ENCODE measurements around the gene SEBOX.

Gene SEBOX

DNA sequence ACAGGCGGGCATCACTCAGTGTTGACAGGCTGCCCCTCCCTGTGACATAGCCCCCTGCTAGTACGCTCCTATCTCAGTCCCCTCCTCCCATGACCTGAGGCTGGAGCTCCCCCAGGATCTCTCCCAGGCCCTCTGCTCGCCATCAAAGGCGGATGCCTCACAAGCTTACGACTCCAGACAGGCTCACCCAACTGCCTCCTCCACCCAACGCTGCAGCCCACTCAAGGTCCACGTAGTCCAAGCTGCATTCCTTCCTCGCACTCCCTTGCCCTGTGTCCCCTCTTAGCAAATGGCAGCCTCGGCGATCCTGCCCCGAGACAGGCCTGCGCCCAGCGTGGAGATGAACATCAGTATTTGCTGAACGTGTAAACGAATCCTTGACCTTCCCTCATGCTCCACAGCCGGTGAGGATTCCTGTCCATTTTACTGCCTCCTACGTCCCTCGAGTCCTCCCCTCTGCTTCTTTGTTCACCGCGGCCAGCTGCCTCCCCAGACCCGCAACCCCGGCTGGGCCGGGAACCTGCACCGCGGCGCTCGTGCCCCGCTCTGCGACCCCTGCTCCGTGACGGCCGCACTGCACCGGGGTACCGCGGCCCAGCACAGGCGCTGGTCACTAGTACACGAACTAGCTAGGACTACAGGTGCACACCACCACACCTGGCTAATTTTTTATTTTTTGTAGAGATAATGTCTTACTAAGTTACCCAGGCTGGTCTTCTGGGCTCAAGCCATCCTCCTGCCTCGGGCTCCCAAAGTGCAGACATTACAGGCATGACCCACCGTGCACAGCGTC is 46.8 kb downstream of the SEBOX start:
- DNase-seq, result no peak

DNA sequence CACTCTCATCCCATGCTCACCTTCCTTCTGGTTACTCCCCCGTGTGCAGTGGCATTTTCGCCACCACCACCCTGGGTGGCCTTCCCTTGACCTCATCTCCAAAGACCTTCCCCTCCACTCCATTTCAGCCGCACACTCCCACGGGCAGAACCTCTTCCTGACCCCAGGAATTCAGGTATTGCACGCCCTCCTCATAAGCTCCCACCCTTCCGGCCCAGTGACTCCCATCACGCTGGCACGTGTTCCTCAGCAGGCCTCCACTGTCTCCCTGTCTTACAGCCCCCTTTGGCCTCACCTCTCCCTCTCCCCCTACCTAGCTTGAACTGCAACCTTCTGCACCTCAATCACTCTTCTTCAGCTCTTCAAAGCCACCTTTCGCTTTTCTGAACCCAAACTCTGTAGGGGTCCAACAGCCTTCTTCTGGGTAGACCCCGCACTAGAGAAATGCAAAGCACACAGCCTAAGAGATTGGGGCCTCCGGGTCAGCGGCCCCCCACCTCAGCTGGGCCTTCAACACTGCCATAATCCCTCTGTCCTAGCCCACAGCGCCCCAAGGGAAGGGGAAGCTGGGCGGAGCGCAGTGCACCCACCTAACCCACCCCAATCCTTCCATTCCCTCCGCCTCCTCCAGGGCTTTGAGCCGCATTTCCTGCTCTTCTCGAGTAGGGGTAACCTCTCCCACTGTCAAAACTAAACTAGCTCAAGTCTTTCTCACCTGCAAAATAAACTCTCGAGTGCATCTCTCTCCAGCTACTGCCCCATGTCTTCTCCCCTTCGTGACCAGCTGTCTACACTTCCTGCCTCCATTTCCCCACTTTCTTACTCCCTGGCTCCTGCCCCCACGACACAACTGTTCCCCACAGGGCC is 47.7 kb downstream of the SEBOX start:
- no peak for DNase-seq

DNA sequence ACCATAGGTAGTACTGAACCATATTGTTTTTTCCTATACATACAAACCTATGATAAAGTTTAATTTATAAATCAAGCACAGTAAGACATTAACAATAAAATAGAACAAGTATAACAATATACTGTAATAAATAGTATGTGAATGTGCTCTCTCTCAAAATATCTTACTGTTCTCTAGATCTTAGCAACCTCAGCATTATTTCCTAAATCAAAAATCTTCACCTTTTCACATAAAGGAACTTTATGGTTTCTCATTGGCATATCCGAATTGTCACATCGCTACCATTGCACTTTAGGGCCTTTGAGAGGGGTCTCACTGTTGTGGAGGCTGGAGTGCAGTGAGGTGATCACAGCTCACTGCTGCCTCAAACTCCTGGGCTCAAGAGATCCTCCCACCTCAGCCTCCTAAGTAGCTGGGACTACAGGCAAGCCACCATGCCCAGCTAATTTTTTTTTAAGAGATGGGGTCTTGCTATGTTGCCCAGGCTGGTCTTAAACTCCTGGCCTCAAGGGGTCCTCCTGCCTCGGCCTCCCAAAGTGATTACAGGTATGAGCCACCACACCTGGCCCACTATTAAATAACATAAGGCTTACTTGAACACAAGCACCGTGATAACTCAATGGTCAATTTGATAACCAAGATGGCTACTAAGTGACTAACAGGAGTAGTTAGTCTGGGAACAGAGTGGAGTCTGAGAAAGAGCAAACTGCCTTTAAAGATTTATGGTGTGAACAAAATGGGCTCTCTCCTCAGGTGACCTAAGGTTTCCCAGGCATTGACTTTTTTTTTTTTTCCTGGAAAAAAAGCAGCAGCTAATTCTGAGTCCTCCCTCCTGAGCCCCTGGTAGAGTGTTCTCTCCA is 48.9 kb downstream of the SEBOX start:
- DNase-seq, result no peak

DNA sequence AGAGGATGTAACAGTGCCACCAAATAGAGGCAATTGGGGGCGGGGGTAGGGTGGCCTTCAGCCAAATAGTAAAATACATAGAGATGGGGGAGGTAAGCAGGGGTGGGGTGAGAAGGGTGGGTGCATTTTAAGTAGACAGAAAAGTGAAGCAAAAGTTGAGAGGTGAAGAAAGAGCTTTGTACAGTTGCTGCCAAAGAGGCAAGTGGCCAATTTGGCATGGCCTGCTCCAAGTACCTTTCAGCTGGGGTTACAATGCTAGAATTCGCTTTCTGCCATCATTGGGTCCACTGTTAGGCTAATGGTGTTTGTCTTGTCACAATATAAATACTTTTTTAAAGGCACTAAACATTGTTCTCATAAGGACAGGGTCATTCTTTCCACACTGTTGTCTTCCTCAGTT is 51.2 kb downstream of the SEBOX start:
- DNase-seq, result no peak
